Neural progenitor cell (in vitro differentiated cells): ENCODE data around the gene NDUFV1. TPM values are rescaled to one million over a fixed set of nuclear protein-coding genes. Genes with fewer than 3 reads are reported as not detected.

Experiments used
- DNase-seq: peaks from one replicate; pipeline ENCODE4 v3.0.0-alpha.2; 2016; ENCODE audit warnings: low spot score
- H2AFZ ChIP-seq: fragments of 200-600 bp; sonication (generic); replicated peaks from 2 replicates; pipeline ENCODE4 v1.6.1; 2016; ENCODE audit warnings: antibody characterized with exemption
- H3F3A ChIP-seq: fragments of 200-600 bp; sonication (generic); 2 replicates; pipeline ENCODE4 v1.6.1; 2016; ENCODE audit warnings: antibody characterized with exemption, low read depth
- H3K27ac ChIP-seq: fragments of 200-600 bp; sonication (generic); 2 replicates; pipeline ENCODE4 v1.5.1; 2016; ENCODE audit warnings: mild to moderate bottlenecking
- H3K27me3 ChIP-seq: fragments of 200-600 bp; sonication (generic); 2 replicates; pipeline ENCODE4 v1.6.1; 2016; ENCODE audit warnings: mild to moderate bottlenecking, moderate library complexity
- H3K36me3 ChIP-seq: fragments of 200-600 bp; sonication (generic); 2 replicates; pipeline ENCODE4 v1.5.1; 2016
- H3K4me1 ChIP-seq: fragments of 200-600 bp; sonication (generic); 2 replicates; pipeline ENCODE4 v1.6.1; 2016; ENCODE audit warnings: mixed run types
- H3K4me2 ChIP-seq: fragments of 200-600 bp; sonication (generic); 2 replicates; pipeline ENCODE4 v1.6.1; 2016
- H3K4me3 ChIP-seq: fragments of 200-600 bp; sonication (generic); 2 replicates; pipeline ENCODE4 v1.5.1; 2016
- H3K79me2 ChIP-seq: fragments of 200-600 bp; sonication (generic); 2 replicates; pipeline ENCODE4 v1.6.1; 2016; ENCODE audit warnings: low read depth
- H3K9ac ChIP-seq: fragments of 200-600 bp; sonication (generic); 2 replicates; pipeline ENCODE4 v1.6.1; 2016
- H3K9me3 ChIP-seq: fragments of 200-600 bp; sonication (generic); 2 replicates; pipeline ENCODE4 v1.5.1; 2016; ENCODE audit warnings: low read depth
- H4K20me1 ChIP-seq: fragments of 200-600 bp; sonication (generic); 2 replicates; pipeline ENCODE4 v1.6.1; 2016; ENCODE audit warnings: low read depth
- H3K27ac Mint-ChIP-seq: 3 replicates; pipeline ENCODE4 v1.8.0; 2021; ENCODE audit warnings: mixed read lengths
- H3K27me3 Mint-ChIP-seq: 2 replicates; pipeline ENCODE4 v1.8.0; 2022; ENCODE audit warnings: low read depth, mild to moderate bottlenecking, inconsistent platforms, moderate library complexity, mixed read lengths; ENCODE audit not compliant: insufficient read depth
- H3K36me3 Mint-ChIP-seq: 3 replicates; pipeline ENCODE4 v1.8.0; 2021; ENCODE audit warnings: mixed read lengths
- H3K4me1 Mint-ChIP-seq: 3 replicates; pipeline ENCODE4 v1.8.0; 2021; ENCODE audit warnings: mixed read lengths
- H3K4me3 Mint-ChIP-seq: 3 replicates; pipeline ENCODE4 v1.8.0; 2021; ENCODE audit warnings: mild to moderate bottlenecking, moderate library complexity, mixed read lengths
- H3K9me3 Mint-ChIP-seq: 3 replicates; pipeline ENCODE4 v1.8.0; 2020; ENCODE audit warnings: mixed read lengths
- EZH2 ChIP-seq: fragments of 200-600 bp; sonication (generic); IDR thresholded peaks from 2 replicates; pipeline ENCODE4 v1.6.1; 2017; ENCODE audit warnings: antibody characterized with exemption, mild to moderate bottlenecking, moderate library complexity
- EZH2phosphoT487 ChIP-seq: fragments of 200-600 bp; sonication (generic); IDR thresholded peaks from 2 replicates; pipeline ENCODE4 v1.6.1; 2017; ENCODE audit warnings: antibody characterized with exemption
- total RNA-seq: library from RNA; depleted of rRNA; stranded (reverse); fragments of >200 nt; gene quantifications from 2 replicates; pipeline ENCODE4 v1.2.3, GENCODE V29; 2015; ENCODE audit warnings: low replicate concordance
- TF ChIP-seq, protein P1 (sequence below): fragments of 200-600 bp; sonication (generic); IDR thresholded peaks from 2 replicates; pipeline ENCODE4 v1.5.1; 2017; ENCODE audit warnings: antibody characterized with exemption, mild to moderate bottlenecking

The NDUFV1 gene
- total RNA-seq, 1 donor from 2014 or later = 71.0 TPM

DNA sequence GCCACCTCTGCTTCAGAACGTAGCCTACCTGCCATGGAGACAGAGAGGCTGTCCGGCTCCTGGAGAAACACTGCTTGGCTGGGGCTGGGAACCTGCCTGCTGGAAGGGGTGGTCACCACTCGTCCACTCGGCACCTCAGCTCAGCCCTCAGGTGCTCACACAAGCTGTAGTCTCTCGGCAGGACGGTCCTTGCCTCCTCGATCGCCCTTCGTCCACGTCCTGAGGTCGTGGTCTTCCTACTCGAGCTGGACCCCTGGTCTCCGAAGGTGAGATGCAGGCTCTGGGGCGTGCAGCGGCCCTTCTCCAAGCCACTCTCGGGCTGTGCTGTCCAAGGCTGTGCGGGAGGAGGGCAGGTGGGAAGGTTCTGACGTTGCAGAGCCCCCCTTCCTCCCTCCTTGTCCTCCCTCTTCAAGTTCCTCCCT, 32.7 kb downstream of the NDUFV1 start, which contains the start of gene TBX10:
Gene TBX10, minus strand, starts transcription at position 326 of the 422 bp plus-strand sequence. Its CDS starts 291 bp downstream, at position 35.
- no peak within 1 kb of the TSS for H3K4me3 ChIP-seq
- H3K27me3 ChIP-seq = peaks cover 24% of the 10 kb centered on the region
- H3K27me3 Mint-ChIP-seq = peaks cover 14% of the 10 kb centered on the region
- H3K4me2 ChIP-seq = no peak within 1 kb of the TSS
- no peaks in the 10 kb centered on the region for H3F3A ChIP-seq
- H3K36me3 ChIP-seq = no peaks in the 10 kb centered on the region
- H4K20me1 ChIP-seq = no peaks in the 10 kb centered on the region
- H3K4me1 Mint-ChIP-seq = peaks cover 7% of the 10 kb centered on the region
- no peak for DNase-seq
- no peak within 1 kb of the TSS for H3K27ac ChIP-seq
- TF ChIP-seq, protein P1, sequence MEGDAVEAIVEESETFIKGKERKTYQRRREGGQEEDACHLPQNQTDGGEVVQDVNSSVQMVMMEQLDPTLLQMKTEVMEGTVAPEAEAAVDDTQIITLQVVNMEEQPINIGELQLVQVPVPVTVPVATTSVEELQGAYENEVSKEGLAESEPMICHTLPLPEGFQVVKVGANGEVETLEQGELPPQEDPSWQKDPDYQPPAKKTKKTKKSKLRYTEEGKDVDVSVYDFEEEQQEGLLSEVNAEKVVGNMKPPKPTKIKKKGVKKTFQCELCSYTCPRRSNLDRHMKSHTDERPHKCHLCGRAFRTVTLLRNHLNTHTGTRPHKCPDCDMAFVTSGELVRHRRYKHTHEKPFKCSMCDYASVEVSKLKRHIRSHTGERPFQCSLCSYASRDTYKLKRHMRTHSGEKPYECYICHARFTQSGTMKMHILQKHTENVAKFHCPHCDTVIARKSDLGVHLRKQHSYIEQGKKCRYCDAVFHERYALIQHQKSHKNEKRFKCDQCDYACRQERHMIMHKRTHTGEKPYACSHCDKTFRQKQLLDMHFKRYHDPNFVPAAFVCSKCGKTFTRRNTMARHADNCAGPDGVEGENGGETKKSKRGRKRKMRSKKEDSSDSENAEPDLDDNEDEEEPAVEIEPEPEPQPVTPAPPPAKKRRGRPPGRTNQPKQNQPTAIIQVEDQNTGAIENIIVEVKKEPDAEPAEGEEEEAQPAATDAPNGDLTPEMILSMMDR = no peak
- TF ChIP-seq EZH2phosphoT487 = no peak
- TF ChIP-seq EZH2 = no peak
- H3K36me3 Mint-ChIP-seq = no peaks in the 10 kb centered on the region
- no peak within 1 kb of the TSS for H3K9ac ChIP-seq
- H3K79me2 ChIP-seq = no peaks in the 10 kb centered on the region
- no peak within 1 kb of the TSS for H2AFZ ChIP-seq
- peaks cover 6% of the 10 kb centered on the region for H3K4me1 ChIP-seq
- no peak within 1 kb of the TSS for H3K4me3 Mint-ChIP-seq
- H3K9me3 Mint-ChIP-seq = peaks cover 2% of the 10 kb centered on the region
- H3K27ac Mint-ChIP-seq = peak within 1 kb of the TSS; percentile 29
- H3K9me3 ChIP-seq = no peaks in the 10 kb centered on the region

DNA sequence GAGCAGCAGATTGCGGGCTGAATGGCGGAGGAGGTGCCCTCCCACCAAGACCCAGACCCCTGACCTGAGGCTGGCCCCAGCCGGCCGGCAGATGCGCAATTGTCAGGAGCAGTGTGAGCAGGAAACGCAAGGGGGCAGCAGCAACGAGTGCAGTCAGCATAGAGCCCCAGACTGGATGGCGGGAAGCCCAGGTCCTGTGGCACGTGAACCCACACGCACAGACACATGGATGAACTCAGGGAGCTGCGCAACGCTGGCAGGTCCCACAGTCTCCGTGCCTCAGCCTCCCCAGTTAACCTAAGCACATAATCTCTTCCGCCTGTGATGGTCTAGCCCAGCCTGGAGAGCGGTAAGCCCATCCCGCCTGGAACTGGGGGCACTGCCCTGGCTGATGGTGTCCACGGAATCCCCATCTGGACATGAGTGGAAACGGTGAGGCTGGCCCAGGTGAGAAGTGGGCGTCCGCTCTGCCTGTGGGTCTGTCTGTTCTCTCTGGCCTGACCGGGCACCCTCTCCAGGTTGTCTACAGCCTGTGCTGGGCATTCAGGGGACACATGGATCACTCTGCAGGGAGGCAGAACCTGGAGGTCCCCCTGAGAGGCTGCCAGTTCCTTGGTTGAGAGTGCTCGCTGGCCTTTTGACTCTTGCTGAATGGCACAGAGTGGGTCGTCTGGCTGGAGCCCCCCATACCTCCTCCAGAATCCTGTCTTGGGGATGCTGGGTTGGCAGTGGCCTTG, 33.5 kb downstream of the NDUFV1 start:
- H3K9me3 Mint-ChIP-seq = peaks cover 2% of the 10 kb centered on the region
- Histone ChIP-seq H3K9ac (no peak overlapping the region), H3K36me3 (no peaks in the 10 kb centered on the region), H3K4me3 (no peak overlapping the region), H3K4me2 (no peak overlapping the region), H2AFZ (no peak overlapping the region), H3K27me3 (peaks cover 24% of the 10 kb centered on the region), H3K79me2 (no peaks in the 10 kb centered on the region), H3K4me1 (peaks cover 6% of the 10 kb centered on the region), H4K20me1 (no peaks in the 10 kb centered on the region), H3K9me3 (no peaks in the 10 kb centered on the region), H3K27ac (no peak overlapping the region), H3F3A (no peaks in the 10 kb centered on the region)
- peaks cover 7% of the 10 kb centered on the region for H3K4me1 Mint-ChIP-seq
- TF ChIP-seq, protein P1 = peak; percentile 68
- TF ChIP-seq EZH2 (no peak), EZH2phosphoT487 (no peak)
- H3K27me3 Mint-ChIP-seq = peaks cover 14% of the 10 kb centered on the region
- no peak overlapping the region for H3K4me3 Mint-ChIP-seq
- no peaks in the 10 kb centered on the region for H3K36me3 Mint-ChIP-seq
- DNase-seq = peak; percentile 85
- peak overlapping the region; percentile 29 for H3K27ac Mint-ChIP-seq

DNA sequence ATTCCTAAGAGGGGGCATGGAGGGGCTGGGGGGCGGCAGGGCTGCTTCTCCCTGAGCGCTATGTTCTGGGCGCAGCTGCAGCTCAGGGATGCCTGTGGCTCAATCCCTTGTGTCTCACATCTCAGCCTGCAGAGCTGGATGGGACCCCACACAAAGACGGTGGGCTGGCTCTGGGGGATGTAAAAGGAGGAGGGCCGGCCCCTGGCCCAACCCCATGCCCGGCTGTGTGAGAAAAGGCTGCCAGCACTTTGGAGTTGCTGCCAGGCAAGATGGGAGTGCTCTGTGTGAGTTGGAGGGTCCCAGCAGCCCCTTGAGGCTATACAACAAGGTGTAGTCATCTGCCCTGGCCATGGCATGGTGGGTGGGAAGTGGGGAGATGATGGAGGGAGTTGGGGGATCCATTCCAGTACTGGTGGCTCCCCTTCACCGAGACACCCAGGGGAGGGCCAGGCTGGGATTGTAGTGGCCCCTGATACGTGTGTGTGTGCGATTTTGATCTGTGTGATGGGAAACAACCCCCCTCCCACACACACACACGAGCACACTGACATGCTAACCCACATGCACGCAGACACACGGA, 34.1 kb downstream of the NDUFV1 start:
- H3K27ac Mint-ChIP-seq = no peak overlapping the region
- no peak overlapping the region for H2AFZ ChIP-seq
- H3K4me2 ChIP-seq = no peak overlapping the region
- peaks cover 6% of the 10 kb centered on the region for H3K4me1 ChIP-seq
- peaks cover 2% of the 10 kb centered on the region for H3K9me3 Mint-ChIP-seq
- H3K36me3 ChIP-seq = no peaks in the 10 kb centered on the region
- H3F3A ChIP-seq = no peaks in the 10 kb centered on the region
- H3K27me3 ChIP-seq = peaks cover 24% of the 10 kb centered on the region
- H3K27ac ChIP-seq = no peak overlapping the region
- H3K36me3 Mint-ChIP-seq = no peaks in the 10 kb centered on the region
- TF ChIP-seq, protein P1 = no peak
- TF ChIP-seq EZH2phosphoT487 = no peak
- TF ChIP-seq EZH2 = no peak
- H3K9ac ChIP-seq = no peak overlapping the region
- peak; percentile 62 for DNase-seq
- H3K27me3 Mint-ChIP-seq = peaks cover 15% of the 10 kb centered on the region
- H3K4me1 Mint-ChIP-seq = peaks cover 5% of the 10 kb centered on the region
- no peaks in the 10 kb centered on the region for H3K79me2 ChIP-seq
- no peaks in the 10 kb centered on the region for H4K20me1 ChIP-seq
- H3K9me3 ChIP-seq = no peaks in the 10 kb centered on the region
- no peak overlapping the region for H3K4me3 Mint-ChIP-seq
- no peak overlapping the region for H3K4me3 ChIP-seq
